GM20431 (cell line): ENCODE results near the gene ANXA6.

Source experiments
- in situ Hi-C: fragments of 300-500 bp; cut with MseI, MboI; formaldehyde crosslinking; loops from one replicate; pipeline ENCODE4 v1.15.0; 2020; ENCODE audit warnings: low sequenced_read_pairs; ENCODE audit not compliant: unreplicated experiment

Gene ANXA6

GRCh38 chr5:151154931-151155774 is 2.4 kb downstream of the ANXA6 start:
- in situ Hi-C loops = no loop called here

- in situ Hi-C loops = no loop called here
These were observed 3.8 kb downstream of the ANXA6 start for GRCh38 chr5:151153766-151154272.

- in situ Hi-C loops = no loop called here
These were observed 4.3 kb downstream of the ANXA6 start for GRCh38 chr5:151153300-151153699.

GRCh38 chr5:151151793-151152192 is 5.8 kb downstream of the ANXA6 start:
- in situ Hi-C loops = no loop called here

GRCh38 chr5:151151263-151151660 is 6.3 kb downstream of the ANXA6 start:
- in situ Hi-C loops = no loop called here

- in situ Hi-C loops = no loop called here
These were observed 6.9 kb downstream of the ANXA6 start for GRCh38 chr5:151150471-151151262.

GRCh38 chr5:151148583-151148982 is 9.0 kb downstream of the ANXA6 start:
- in situ Hi-C loops = no loop called here

GRCh38 chr5:151147033-151147432 is 10.5 kb downstream of the ANXA6 start:
- in situ Hi-C loops = no loop called here

DNA sequence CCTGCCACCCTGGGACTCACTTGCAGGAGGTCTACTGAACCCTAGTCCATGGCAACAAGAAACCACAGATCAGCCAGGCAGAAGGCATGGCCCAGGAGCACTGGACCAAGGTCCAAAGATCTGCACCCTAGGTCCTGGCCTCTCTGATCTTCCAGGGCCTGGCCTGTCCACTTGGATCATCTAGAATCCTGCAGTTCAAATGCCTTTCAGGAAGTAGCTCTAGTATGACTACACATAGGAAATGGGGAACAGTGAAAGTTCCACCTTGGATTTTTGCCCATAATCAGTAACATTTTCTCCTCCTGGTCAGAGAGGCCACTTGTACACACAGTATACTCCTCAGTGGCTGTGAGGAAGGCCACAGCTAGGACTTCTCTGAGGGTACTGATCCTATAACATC is 11.5 kb downstream of the ANXA6 start:
- in situ Hi-C loops = no loop called here

- in situ Hi-C loops = no loop called here
These were observed 12.7 kb downstream of the ANXA6 start for GRCh38 chr5:151144922-151145321.

- in situ Hi-C loops = no loop called here
These were observed 13.3 kb downstream of the ANXA6 start for GRCh38 chr5:151144275-151144674.

DNA sequence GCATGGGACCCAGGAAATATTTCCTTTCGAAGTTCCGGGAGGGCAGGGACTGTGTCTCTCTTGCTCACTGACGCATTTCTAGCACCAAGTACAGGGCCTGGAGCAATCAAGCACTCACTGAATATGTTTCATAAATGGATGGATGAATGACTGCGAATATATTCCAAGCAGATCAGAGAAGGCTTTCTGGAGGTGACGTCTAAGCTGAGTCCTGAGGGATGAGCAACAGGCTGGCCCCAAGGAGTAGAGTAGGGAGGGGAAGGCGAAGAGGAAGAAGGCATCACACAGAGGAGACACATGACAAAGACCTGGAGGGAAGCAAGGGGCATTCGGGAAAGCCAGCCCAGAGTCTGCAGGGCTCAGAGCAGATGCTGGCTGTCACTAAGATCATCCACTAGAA is 13.9 kb downstream of the ANXA6 start:
- in situ Hi-C loops = no loop called here

DNA sequence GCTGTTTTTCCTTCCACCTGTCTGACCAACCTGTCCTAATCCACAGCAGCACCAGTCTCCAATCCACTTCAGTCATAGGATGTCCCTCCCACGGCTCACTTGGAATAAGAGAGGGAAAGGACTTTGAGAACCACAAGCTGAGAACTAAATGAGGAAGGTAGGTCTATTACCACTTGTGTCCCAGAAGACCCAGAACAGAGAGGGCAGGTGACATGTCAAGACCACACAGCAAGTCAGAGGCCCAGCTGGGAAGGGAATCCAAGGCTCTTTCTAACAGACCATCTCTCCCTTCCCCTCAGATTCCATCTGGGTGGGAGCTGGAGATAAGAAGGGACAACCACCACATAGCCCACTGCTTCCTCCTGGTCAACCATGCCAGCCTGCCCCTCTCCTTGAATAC is 14.6 kb downstream of the ANXA6 start:
- in situ Hi-C loops = no loop called here

- in situ Hi-C loops = no loop called here
These were observed 16.0 kb downstream of the ANXA6 start for GRCh38 chr5:151141535-151141934.

- in situ Hi-C loops = no loop called here
These were observed 16.7 kb downstream of the ANXA6 start for GRCh38 chr5:151140686-151141459.

GRCh38 chr5:151139646-151140045 is 17.9 kb downstream of the ANXA6 start:
- in situ Hi-C loops = no loop called here

DNA sequence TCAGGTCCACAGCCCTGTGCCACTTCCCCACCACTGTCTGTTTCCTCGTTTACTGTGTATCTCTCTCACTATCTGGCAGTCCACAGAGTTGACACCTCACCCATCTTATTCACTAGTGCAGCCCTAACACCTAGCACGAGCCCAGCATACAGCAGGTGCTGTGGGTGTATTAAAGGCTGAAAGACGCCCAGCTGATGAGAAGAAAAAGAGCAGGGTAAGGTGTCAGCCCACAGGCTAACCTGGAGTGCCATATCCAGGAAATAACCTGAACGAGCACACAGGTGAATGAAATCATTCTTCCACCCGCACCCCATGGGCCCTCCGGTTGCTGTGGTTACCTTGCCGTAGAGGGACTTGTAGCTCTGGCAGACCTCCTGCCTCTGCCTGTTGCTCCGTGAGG is 18.6 kb downstream of the ANXA6 start:
- in situ Hi-C loops = no loop called here

DNA sequence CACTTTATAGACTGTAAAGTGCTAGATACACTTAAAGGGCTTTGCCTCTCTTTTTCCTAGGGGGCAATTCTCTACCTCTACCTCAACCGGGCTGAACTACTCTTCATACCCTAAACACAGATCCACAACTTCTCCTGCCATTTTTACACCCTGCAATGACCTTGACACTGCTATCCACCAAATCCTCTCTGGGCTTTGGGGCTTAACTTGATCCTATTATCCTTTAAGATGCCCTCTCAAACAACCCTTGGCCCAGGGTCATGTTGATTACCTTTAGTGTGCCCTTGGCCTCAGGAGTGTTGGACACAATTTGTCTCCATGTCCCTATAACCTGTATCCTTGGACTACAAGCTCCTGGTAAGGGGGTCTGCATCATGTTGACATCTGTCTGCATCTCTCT is 19.5 kb downstream of the ANXA6 start:
- in situ Hi-C loops = no loop called here

DNA sequence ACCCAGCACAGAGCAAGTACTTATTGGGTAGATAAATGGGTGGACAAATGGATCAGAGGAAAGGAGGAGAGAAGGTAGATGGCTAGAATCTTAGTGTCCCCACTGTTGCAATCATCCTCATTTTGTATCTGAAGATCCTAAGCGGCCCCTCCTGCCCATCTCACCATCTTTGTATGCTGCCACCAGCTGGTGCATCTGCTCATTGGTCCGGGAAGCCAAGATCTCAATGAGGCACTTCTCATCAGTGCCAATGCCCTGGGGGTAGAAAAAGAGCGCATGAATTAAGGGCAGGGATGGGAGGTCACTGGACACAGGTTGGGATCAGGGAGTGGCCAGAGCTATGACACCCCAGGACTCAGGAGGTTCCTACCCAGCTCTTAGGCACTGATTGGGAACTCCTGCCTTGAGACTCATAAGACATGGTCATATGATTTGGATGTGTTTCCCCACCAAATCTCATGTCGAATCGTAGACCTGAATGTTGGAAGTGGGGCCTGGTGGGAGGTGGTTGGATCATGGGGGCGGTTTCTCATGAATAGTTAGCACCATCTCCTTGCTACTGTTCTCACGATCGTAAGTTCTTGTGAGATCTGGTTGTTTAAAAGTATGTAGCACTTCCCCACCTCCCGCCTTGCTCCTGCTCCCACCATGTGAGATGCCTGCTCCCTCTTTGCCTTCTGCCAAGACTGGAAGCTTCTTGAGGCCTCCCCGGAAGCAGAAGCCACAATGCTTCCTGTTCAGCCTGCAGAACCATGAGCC is 20.3 kb downstream of the ANXA6 start:
- in situ Hi-C loops = no loop called here

DNA sequence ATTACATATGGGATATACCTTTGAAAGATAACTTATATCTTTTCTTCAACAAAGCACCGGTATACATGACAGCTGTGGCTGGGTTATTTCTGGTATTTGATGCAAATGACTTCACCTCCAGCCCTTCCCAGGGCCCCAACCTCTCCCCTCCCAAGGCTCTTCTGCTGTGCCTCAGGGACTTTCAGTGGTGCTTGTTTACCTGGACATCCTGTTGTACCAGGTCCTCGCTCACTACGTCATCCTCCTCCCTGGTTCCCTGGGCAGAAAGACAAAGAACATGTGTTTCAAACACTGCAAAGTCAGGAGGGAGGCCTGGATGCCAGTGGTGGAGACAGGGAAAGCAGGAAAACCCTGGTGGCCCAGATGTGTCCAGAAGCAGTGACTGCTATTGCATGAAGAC is 23.4 kb downstream of the ANXA6 start:
- in situ Hi-C loops = no loop called here
